ENCODE data around the gene UNK. TPM values are rescaled to one million over a fixed set of nuclear protein-coding genes. Genes with fewer than 3 reads are reported as not detected.

The UNK gene
- total RNA-seq, 2 experiments from 2014 or later: 32.8 to 33.1 TPM

DNA sequence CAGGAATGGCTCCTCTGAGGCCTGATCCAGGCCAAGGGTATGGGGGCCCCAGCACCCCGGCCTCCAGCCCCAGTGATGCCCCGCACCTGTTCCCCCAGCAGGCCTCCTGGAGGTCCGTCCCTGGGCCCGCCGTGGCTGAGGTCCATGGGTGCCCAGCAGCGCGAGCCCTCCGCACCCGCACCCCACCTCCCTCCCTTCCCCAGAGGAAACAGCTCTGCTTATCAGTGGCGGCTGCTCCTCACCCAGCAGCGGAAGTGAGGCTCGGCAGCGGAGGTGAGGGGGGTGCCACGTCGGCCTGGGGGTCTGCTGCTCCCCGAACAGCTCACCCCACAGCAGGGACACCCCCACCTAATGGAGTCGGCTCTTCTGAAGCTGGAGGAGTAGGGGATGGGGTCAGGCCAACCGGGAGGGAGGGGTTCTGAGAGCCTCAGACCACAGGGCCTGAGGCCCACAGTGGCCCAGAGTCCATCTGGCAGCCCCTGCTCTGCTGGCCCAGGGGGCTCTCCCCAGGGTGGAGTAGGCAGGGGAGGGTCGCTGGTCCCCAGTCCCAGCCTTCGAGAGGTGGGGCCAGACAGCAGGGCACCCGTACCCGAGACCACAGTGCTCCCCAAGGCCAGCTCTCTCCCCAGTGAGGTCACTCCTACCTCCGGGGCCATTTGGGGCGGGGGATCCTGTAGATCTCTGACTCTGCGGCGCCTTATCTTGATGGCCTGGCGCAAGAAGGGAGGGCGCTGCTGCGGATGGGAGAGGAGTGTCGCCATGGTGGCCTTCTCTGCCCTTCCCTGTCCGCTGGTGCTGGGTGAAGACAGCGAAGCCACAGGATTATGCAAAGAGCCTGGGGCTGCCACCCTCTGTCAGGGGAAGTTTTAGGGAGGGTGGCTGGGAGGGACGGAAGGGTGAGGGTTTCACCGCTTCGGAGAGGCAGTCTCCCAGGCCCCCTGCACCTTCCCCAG is 59.2 kb downstream of the UNK start, which contains the start of gene UNC13D:
Gene UNC13D, minus strand, starts transcription at position 828 of the 953 bp plus-strand sequence. Its CDS starts 67 bp downstream, at position 761.
- no peaks in the 10 kb centered on the region for H3K27me3 Mint-ChIP-seq
- peak; percentile 84 for DNase-seq
- peak within 1 kb of the TSS; percentile 98 for H3K27ac Mint-ChIP-seq
- no peaks in the 10 kb centered on the region for H3K9me3 Mint-ChIP-seq (ENCODE audit: low read depth)
- peaks cover 25% of the 10 kb centered on the region for H3K4me1 Mint-ChIP-seq
- H3K36me3 Mint-ChIP-seq: peaks cover 26% of the 10 kb centered on the region
- peak within 1 kb of the TSS; percentile 98 for H3K4me3 Mint-ChIP-seq
- CTCF ChIA-PET: interaction anchor here (0.7 to 4.1 kb wide), 19 partner anchors 8 to 90 kb away, joined by 3 to 49 read pairs (median 6); partner anchors contain the start of genes GALK1, TRIM65 and WBP2
- peak; percentile 75 for ATAC-seq

DNA sequence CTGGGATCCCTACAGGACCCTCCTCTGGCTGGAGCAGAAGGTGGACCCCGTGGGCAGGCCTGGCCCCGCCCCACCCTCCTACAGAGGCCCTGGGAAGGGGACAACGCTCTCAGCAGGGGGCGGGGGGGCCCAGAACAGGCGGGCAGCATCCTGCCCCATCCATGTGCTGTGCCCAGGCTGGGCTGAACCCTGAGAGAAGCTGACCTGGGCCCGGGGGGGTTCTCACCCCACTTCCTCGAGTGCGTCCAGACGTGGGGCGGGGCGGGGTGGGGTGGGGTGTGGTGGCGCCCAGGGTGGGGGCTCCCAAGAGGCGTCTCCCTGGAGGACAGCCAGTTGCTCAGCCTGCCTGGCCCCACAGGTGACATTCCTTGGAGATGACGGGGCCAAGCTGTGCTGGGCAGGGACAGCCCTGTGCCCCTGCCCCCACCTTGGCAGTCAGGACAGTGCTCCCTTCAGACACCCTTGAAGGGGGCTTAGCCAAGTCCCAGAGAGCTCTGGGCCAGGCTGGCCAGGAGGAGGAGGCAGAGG is 60.0 kb downstream of the UNK start:
- H3K9me3 Mint-ChIP-seq (ENCODE audit: low read depth): no peaks in the 10 kb centered on the region
- peak overlapping the region; percentile 98 for H3K27ac Mint-ChIP-seq
- ATAC-seq (peak; percentile 16), DNase-seq (peak; percentile 63)
- H3K4me3 Mint-ChIP-seq: peak overlapping the region; percentile 98
- CTCF ChIA-PET: interaction anchor here (0.6 to 4.1 kb wide), 15 partner anchors 10 to 93 kb away, joined by 3 to 49 read pairs (median 8); partner anchors contain the start of genes GALK1, TRIM65 and WBP2
- peaks cover 27% of the 10 kb centered on the region for H3K4me1 Mint-ChIP-seq
- H3K27me3 Mint-ChIP-seq: no peaks in the 10 kb centered on the region
- H3K36me3 Mint-ChIP-seq: peaks cover 23% of the 10 kb centered on the region

DNA sequence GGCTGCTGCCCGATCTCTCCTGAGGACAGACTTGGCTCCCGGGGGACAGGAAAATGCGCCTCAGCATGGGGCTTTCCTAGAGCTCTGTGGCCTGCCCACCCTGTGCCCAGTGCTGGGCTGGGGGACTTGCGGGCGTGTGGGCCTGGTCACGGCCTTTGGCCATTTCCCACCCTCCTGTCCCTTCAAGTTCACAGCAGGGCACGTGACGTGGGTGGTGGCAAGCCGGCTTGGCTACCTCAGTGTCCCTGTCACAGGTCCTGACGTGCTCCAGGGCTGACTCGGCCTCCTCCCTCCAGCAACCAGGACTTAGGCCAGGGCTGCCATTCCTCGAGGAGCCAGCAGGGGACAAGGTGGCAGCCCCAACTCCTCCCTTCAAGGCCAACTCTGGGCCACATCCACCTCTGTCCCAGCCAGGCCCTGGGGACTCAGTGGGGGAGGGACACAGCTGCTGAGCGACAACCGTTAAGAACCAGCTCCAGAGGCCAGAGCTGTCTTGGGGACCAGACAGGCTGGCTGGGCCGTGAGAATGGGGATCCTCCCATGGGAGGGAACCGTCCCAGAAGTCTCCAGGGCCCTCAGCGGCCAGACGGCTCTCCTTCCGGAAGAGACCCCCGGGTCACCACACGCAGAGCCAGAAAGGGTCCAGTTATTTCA is 60.6 kb downstream of the UNK start:
- Mint-ChIP-seq H3K4me3 (peak overlapping the region; percentile 39), H3K4me1 (peaks cover 27% of the 10 kb centered on the region), H3K36me3 (peaks cover 24% of the 10 kb centered on the region), H3K27ac (peak overlapping the region; percentile 61), H3K27me3 (no peaks in the 10 kb centered on the region), H3K9me3 (ENCODE audit: low read depth) (no peaks in the 10 kb centered on the region)
- ATAC-seq (peak; percentile 52), DNase-seq (peak; percentile 79)
- CTCF ChIA-PET: interaction anchor here (0.6 to 4.2 kb wide), 18 partner anchors 10 to 94 kb away, joined by 3 to 49 read pairs (median 8); partner anchors contain the start of genes GALK1, TRIM65 and WBP2

DNA sequence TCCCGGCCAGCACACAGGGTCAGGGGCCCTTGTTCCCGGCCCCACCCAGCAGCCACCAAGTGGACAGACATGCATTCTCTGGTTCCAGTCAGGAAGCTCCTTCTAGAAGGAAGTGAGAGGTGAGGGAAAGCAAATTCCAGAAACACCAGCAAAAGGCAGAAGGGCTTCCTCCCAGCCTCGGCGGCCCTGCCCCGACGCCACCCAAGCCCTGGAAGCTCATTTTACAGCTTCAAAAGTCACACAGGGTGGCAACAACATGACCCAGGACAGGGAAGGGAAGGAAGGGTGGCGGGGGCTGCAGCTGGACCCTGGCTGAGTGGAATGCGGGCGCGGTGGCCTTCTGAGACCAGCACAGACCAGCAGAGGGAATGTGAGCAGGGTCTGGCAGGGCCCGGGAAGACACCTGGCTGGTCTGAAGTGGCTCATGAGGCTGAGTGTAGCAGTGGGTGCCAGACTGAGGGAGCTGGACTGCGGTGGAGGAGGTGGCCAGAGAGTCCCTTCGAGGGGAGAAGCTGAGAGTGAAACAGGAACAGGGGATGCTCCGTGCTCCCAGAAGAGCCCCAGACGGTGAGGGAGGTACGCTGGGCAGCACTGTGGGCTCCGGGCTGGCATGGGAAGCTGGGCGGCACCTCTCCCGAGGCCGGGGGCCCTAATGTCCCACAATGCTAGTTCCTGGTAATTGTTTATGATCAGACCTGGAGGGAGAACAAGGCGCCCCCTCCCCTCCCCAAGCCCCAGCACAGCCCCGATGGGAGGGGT is 61.5 kb downstream of the UNK start:
- peak overlapping the region; percentile 39 for H3K27ac Mint-ChIP-seq
- peaks cover 25% of the 10 kb centered on the region for H3K4me1 Mint-ChIP-seq
- ATAC-seq (no peak), DNase-seq (no peak)
- no peak overlapping the region for H3K4me3 Mint-ChIP-seq
- CTCF ChIA-PET: interaction anchor here (0.9 to 4.2 kb wide), 10 partner anchors 9 to 95 kb away, joined by 3 to 49 read pairs (median 8); partner anchors contain the start of genes GALK1, TRIM65 and WBP2
- H3K9me3 Mint-ChIP-seq (ENCODE audit: low read depth): no peaks in the 10 kb centered on the region
- peaks cover 24% of the 10 kb centered on the region for H3K36me3 Mint-ChIP-seq
- no peaks in the 10 kb centered on the region for H3K27me3 Mint-ChIP-seq

DNA sequence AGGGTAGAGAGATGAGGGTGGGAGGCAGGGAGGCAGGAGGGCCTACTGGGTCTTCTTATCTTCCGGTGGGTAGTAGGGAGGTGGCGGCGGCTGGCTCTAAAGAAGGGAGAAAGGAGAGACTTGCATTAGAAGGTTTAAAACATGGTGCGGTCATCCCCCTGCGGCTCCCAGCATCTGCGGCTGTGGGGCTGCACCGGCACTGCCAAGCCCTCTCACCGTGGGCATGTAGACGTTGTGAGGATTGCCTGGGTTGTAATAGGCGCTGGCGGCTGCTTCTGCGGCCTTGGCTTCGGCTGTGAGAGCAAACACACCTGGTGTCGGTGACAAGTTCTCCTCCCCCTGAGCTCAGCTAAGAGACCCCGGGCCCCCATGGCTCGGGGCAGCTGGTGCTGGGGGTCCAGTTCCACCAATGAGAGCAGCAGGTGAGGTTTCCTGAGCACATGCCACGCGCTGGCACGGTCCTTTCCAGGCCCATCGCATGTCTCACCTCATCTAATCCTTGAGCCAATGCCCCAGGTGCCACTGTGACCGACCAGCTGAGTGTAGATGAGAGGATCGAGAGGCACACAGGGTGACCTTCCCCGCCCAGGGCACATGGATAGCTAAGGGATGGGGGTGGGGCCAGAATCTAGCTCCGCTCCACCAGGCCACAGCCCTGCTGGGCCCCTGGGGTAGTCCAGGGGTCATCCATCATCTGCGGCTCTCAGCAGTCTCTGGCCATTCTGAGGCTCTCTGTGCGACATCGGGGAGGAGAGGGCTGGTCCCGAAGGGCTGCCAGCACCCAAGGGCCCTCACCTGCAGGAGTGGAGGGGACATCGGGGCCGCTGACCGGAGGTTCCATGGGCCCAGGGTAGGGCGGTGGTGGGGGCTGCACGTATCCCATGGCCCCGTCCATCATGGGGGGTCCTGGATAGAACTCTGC is 62.3 kb downstream of the UNK start:
- CTCF ChIA-PET: interaction anchor here (0.9 to 4.2 kb wide), 10 partner anchors 9 to 93 kb away, joined by 3 to 39 read pairs (median 9); partner anchors contain the start of genes GALK1, TRIM65 and WBP2
- Mint-ChIP-seq H3K27me3 (no peaks in the 10 kb centered on the region), H3K4me1 (peaks cover 25% of the 10 kb centered on the region), H3K27ac (no peak overlapping the region), H3K36me3 (peaks cover 29% of the 10 kb centered on the region), H3K9me3 (ENCODE audit: low read depth) (no peaks in the 10 kb centered on the region), H3K4me3 (no peak overlapping the region)
- ATAC-seq (no peak), DNase-seq (no peak)

DNA sequence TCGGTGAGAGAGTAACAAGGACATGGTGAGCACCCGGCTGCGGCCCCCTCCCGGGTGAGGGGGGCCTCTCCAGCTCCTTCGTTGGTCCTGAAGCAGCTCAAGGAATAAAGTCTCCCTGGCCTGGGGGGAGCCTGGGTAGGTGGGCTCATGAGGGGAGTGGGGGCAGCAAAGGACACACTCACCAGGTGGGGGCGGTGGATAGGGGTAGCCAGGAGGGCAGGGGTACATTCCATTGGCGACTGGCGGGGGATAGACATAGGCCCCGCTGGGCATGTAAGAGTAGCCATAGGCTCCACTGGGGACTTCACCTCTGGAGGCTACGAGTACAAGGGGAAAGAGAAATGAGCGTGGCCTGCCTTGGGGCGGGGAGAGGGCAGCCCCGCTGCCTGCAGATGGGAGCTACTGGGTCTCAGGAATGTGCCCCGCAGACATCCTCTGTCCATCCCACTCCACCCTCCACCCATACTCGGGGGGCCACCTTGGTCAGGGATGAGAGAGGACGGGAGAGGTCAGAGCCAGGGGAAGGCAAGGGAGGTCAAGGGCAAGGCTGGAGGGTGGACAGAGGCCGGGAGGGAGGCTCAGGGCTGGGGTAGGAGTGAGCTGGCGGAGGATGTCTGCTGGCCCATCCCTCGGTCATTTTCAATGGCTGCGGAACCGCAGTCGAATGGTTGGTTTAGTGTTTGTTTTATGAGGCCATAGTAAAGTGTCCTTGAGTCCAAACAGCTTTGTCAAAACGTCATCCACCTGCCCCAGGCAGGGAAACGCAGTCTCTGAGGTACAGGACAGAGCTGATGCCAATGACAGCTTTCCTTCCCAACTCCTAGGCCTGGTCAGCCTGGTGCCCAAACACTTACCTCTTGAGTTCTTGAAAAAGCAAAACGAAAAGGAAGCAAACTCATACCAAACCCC is 63.3 kb downstream of the UNK start:
- no peak for ATAC-seq
- Mint-ChIP-seq H3K27ac (peak overlapping the region; percentile 68), H3K27me3 (no peaks in the 10 kb centered on the region), H3K9me3 (ENCODE audit: low read depth) (no peaks in the 10 kb centered on the region), H3K4me1 (peaks cover 22% of the 10 kb centered on the region), H3K36me3 (peaks cover 26% of the 10 kb centered on the region), H3K4me3 (no peak overlapping the region)
- DNase-seq: no peak
- CTCF ChIA-PET: interaction anchor here (0.6 to 4.2 kb wide), 25 partner anchors 8 to 94 kb away, joined by 3 to 39 read pairs (median 4); partner anchors contain the start of genes GALK1, TRIM47, TRIM65 and WBP2

GRCh38 chr17:75848523-75849278 is 64.1 kb downstream of the UNK start:
- peak overlapping the region; percentile 68 for H3K27ac Mint-ChIP-seq
- H3K4me3 Mint-ChIP-seq: no peak overlapping the region
- no peaks in the 10 kb centered on the region for H3K27me3 Mint-ChIP-seq
- DNase-seq (peak; percentile 87), ATAC-seq (peak; percentile 13)
- CTCF ChIA-PET: interaction anchor here (0.8 to 4.2 kb wide), 28 partner anchors 9 to 95 kb away, joined by 3 to 39 read pairs (median 4); partner anchors contain the start of genes GALK1 and TRIM65
- no peaks in the 10 kb centered on the region for H3K9me3 Mint-ChIP-seq (ENCODE audit: low read depth)
- H3K36me3 Mint-ChIP-seq: peaks cover 24% of the 10 kb centered on the region
- peaks cover 27% of the 10 kb centered on the region for H3K4me1 Mint-ChIP-seq

GRCh38 chr17:75849279-75849646 is 64.7 kb downstream of the UNK start:
- no peak for ATAC-seq
- Mint-ChIP-seq H3K4me1 (peaks cover 28% of the 10 kb centered on the region), H3K36me3 (peaks cover 24% of the 10 kb centered on the region), H3K4me3 (no peak overlapping the region), H3K27ac (no peak overlapping the region), H3K27me3 (no peaks in the 10 kb centered on the region), H3K9me3 (ENCODE audit: low read depth) (no peaks in the 10 kb centered on the region)
- no peak for DNase-seq
- CTCF ChIA-PET: interaction anchor here (1.0 to 4.2 kb wide), 14 partner anchors 9 to 95 kb away, joined by 3 to 39 read pairs (median 8); partner anchors contain the start of genes GALK1 and TRIM65

- CTCF ChIA-PET: interaction anchor here (0.9 to 4.2 kb wide), 14 partner anchors 8 to 102 kb away, joined by 3 to 39 read pairs (median 4); partner anchors contain the start of genes GALK1 and TRIM47
- ATAC-seq (no peak), DNase-seq (no peak)
- H3K4me3 Mint-ChIP-seq: no peak overlapping the region
- H3K27me3 Mint-ChIP-seq: no peaks in the 10 kb centered on the region
- no peaks in the 10 kb centered on the region for H3K9me3 Mint-ChIP-seq (ENCODE audit: low read depth)
- peaks cover 31% of the 10 kb centered on the region for H3K4me1 Mint-ChIP-seq
- no peak overlapping the region for H3K27ac Mint-ChIP-seq
- peaks cover 24% of the 10 kb centered on the region for H3K36me3 Mint-ChIP-seq
Measured at GRCh38 chr17:75849724-75850123, 65.1 kb downstream of the UNK start.

All from activated CD8-positive, alpha-beta memory T cell treated with anti-CD3 and anti-CD28 coated beads, Interleukin-2, amount 10 ng/mL, durations not matched to agents 7 days and 5 days (primary cell).